ENCODE data around the gene RNF115. TPM values are rescaled to one million over a fixed set of nuclear protein-coding genes. Genes with fewer than 3 reads are reported as not detected.

Gene RNF115
- total and polyA plus RNA-seq, 2 donors (not counting 3 experiments of a cell fraction or from before 2014, with no cell fraction given) = 7.6 to 17.3 TPM

- Histone ChIP-seq H3K4me3 (replicated peaks in 1 of 3; ENCODE audit: insufficient read depth in 1 of 3, low read depth in 1 of 3, low read length in 3 of 3) (no peak overlapping the region), H4K20me1 (replicated peaks; ENCODE audit: control insufficient read depth, extremely low read depth, insufficient read depth, low read length) (no peaks in the 10 kb centered on the region), H3K9me3 (replicated peaks; ENCODE audit: control insufficient read depth, insufficient read depth, low read length) (no peaks in the 10 kb centered on the region), H2AFZ (ENCODE audit: low read depth, low read length) (no peak overlapping the region), H3K4me1 (ENCODE audit: control insufficient read depth, extremely low read depth, insufficient read depth, low read length) (peaks cover 11% of the 10 kb centered on the region), H3K27me3 (ENCODE audit: control insufficient read depth in 2 of 2, insufficient read depth in 2 of 2, low read length in 2 of 2) (no peaks in the 10 kb centered on the region), H3K79me2 (ENCODE audit: control insufficient read depth, insufficient read depth, low read length) (peaks cover 7% of the 10 kb centered on the region), H3K27ac (ENCODE audit: insufficient read depth, low read depth, low read length) (no peak overlapping the region), H3K9ac (replicated peaks; ENCODE audit: extremely low read depth, insufficient read depth, low read length) (no peak overlapping the region), H3K36me3 (ENCODE audit: control insufficient read depth in 2 of 2, extremely low read depth in 1 of 2, insufficient read depth in 2 of 2, low read length in 2 of 2) (peaks cover 0 to 2% of the 10 kb centered on the region in 2 experiments), H3K9me1 (replicated peaks; ENCODE audit: control insufficient read depth, extremely low read depth, insufficient read depth, low read length) (no peaks in the 10 kb centered on the region), H3K4me2 (ENCODE audit: insufficient read depth, low read length) (no peak overlapping the region)
- no TSS peak for BruUV-seq (replicated peaks)
- dilution Hi-C loops (cut with MboI; ENCODE audit: extremely low pct_ligation_motif_present, low sequenced_read_pairs) = no loop called here
- DNase-seq (ENCODE audit: low read depth, low spot score) (no peak), FAIRE-seq (no peak)
- ChIA-PET POLR2A (no interaction called here), CTCF (interaction anchor here (1.2 kb wide), 1 partner anchor 56 kb away, joined by 3 read pairs; no protein-coding TSS in a partner anchor)
- intact Hi-C loops (cut with micrococcal nuclease) = no loop called here
- TF ChIP-seq MYC (IDR thresholded peaks at IDR 0.05; ENCODE audit: low read depth, low read length) (no peak), GATA2 (IDR thresholded peaks at IDR 0.05; ENCODE audit: insufficient read depth, insufficient read length, low read depth, low read length) (no peak), JUN (IDR thresholded peaks at IDR 0.05; ENCODE audit: borderline replicate concordance, insufficient read depth, insufficient read length, low read depth) (no peak), MAX (IDR thresholded peaks at IDR 0.05; ENCODE audit: insufficient read depth, insufficient read length) (no peak), CTCF (IDR thresholded peaks at IDR 0.05; ENCODE audit: extremely low read depth in 1 of 2, insufficient read depth in 1 of 2, low read depth in 1 of 2, low read length in 2 of 2) (no peak), FOS (IDR thresholded peaks at IDR 0.05; ENCODE audit: borderline replicate concordance, insufficient read depth, low read length) (no peak), POLR2A (IDR thresholded peaks at IDR 0.05; ENCODE audit: low read depth, low read length) (no peak), EZH2 (IDR thresholded peaks at IDR 0.05; ENCODE audit: borderline replicate concordance, low read depth, low read length, severe bottlenecking) (no peak), POLR2AphosphoS5 (IDR thresholded peaks at IDR 0.05; ENCODE audit: insufficient read depth, low read depth, low read length) (no peak)
These were observed 46.3 kb downstream of the RNF115 start for GRCh38 chr1:145777357-145778145.
